ENCODE data around the gene RANBP1.
A peak's percentile ranks its signal among the peaks of the same experiment; 100 is the strongest.

The RANBP1 gene

GRCh38 chr22:20124083-20124787 lies 8.3 kb downstream of the RANBP1 start:
- DNase-seq (ENCODE audit: low spot score) = no peak

DNA sequence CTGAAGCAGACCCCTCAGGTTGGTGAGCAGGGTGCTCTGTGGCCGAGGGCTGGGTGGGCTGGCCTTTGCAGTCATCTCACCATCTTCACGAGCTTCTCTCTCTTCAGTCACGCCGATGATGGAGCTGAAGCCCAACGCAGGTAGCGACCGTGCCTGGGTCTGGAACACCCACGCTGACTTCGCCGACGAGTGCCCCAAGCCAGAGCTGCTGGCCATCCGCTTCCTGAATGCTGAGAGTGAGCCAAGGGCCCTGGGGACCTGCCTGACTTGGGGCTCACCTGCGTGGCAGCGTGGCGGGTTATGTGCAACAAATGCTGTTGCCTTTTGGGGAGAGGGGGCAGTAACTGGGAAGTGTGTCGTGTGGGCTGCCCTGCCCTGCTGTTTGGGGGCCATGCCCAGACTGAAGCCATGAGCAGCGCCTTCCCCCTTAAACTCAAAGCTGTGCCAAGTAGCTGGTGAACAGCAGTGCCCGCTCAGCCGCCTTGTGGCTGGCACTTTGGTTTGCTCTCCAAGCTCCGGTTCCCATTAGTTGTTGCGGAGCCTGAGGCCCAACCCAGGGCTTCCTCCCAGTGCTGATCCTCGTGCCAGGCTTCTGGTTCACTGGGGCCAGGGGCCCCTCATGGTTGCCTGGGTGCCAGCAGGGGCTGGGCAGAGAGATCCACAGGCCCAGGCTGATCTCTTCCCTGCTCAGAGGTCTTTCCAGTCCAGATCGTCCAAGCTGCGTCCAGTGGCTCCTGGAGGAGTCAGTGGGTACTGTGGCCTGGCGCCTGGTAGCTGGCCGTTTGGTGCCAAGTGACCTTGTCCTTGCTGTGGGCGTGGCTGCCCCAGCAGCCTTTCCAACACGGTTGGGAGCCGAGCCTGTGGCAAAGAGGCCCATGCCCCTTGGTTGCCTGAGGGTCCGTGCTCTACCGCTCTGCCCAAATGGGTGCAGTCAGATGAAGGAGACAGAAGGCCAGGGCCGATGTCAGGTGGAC lies 9.6 kb downstream of the RANBP1 start:
- no peak for DNase-seq (ENCODE audit: low spot score)

- no peak for DNase-seq (ENCODE audit: low spot score)
These were observed 10.6 kb downstream of the RANBP1 start for GRCh38 chr22:20126284-20127029.

DNA sequence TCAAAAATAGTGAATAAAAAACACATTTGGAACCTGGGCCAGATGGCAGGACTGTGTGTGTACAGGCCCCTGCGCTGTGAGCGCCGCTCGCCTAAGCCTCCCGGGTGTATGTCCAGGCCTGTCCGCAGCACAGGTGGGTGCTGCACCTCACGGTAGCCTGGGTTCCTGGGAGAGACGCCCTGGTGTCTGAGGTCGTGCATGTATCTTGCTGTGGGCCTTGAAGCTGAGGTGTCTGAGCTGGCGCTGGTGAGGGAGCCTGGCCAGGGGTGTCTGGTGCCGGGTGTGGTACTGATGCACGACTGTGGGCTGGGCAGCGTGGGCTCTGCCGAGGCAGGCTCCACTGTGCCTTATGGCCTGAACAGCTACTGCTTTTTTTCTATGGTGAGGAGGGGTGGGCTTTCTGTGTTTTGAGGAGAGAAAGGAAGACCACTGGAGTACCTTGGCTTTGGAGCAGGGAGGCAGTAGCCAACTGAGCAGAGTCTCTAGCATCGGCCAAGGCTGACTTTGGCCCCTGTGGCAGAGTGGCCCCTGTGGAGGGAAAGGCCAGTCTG lies 11.5 kb downstream of the RANBP1 start:
- no peak for DNase-seq (ENCODE audit: low spot score)

DNA sequence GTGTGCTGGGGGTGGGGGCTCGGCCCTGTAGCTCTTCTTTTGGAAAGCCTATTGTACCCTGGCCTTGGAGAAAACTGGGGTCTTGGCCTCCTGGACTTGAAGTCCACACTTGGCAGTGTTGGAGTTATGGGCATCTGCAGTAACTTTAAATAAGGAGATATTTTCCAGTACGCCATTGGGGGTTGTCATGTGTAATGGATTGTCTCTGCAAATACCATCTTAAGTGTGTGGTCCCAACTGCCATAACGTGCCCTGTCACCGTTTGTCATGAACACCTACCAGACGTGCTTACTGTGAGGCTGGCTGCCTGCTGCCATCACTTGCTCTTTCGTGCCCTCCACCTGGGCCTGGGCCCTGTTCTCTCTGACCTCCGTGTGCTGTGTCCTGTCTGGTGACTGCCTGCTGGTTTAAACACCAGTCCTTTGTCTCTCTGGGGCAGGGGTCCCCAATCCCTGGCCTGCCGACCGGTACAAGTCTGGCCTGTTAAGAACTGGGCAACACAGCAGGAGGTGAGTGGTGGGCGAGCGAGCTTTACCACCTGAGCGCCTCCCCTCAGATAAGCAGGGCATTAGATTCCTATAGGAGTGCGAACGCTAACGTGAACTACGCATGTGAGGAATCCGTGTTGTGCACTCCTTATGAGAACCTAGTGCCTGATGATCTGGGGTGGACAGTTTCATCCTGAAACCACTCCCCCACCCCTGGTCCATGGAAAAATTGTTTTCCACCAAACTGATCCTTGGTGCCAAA lies 12.1 kb downstream of the RANBP1 start:
- DNase-seq (ENCODE audit: low spot score) = no peak

- no peak for DNase-seq (ENCODE audit: low spot score)
These were observed 12.7 kb downstream of the RANBP1 start for GRCh38 chr22:20128619-20128901.

- DNase-seq (ENCODE audit: low spot score) = peak; percentile 48
These were observed 13.2 kb downstream of the RANBP1 start for GRCh38 chr22:20128902-20129746.

- no peak for DNase-seq (ENCODE audit: low spot score)
These were observed 13.8 kb downstream of the RANBP1 start for GRCh38 chr22:20129747-20130014.

DNA sequence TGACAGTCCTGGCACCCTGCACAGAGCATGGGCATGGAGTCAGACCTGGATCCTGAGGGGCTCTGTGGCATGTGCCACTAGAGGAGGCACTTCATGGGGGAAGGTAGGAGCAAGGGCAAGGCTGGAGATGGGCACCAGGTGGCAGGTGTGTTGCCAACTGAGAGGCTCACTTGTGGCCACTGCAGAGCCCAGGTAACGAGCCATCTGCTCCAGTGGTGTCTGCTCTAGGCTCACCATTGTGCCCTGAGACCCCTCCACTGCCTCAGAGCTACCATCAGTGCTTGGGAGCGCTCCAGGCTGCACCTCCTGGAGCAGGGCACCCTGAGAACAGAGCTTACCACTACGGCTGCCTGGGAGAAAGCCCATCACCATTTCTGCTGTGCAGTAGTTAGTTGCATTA lies 14.4 kb downstream of the RANBP1 start:
- DNase-seq (ENCODE audit: low spot score) = no peak

GRCh38 chr22:20130731-20131596 lies 15.1 kb downstream of the RANBP1 start:
- peak; percentile 98 for DNase-seq (ENCODE audit: low spot score)

- peak; percentile 90 for DNase-seq (ENCODE audit: low spot score)
These were observed 15.6 kb downstream of the RANBP1 start, which contains the start of gene ZDHHC8 for GRCh38 chr22:20131597-20131858. TSS of gene ZDHHC8 (plus strand) at chr22:20131804. CDS start at chr22:20131948, 144 bp downstream.

- peak; percentile 65 for DNase-seq (ENCODE audit: low spot score)
These were observed 16.2 kb downstream of the RANBP1 start for GRCh38 chr22:20131859-20132685.

- no peak for DNase-seq (ENCODE audit: low spot score)
These were observed 16.9 kb downstream of the RANBP1 start for GRCh38 chr22:20132686-20133246.

DNA sequence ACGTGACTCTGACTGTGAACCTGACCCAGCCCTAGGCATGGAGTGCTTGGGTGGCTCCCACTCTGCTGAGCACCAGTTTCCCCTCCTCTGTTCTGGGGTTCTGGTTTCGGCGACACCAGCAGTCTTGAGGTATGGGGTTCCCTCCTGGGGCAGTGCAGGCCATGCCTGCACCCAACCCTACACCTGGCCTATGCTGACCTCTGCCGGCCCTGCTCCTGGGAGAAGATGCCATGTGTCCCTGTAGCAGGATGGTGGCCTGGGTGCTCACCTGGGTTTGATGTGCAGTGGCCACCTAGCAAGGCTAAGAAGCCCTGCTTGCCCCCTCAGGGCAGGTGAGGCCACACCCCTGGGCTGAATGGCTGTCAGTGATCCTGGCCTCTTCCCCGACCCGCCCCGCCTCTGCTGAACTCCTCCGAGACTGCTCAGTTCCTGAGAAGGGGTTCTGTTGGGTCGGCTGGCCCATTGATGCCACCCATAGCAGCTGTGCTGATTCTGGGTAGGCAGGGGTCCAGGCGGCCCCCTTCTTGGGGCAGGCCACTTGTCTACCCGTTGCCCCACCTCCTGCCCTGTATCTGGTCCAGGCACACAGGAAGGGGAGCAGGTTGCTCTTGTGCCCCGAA lies 18.1 kb downstream of the RANBP1 start:
- no peak for DNase-seq (ENCODE audit: low spot score)

DNA sequence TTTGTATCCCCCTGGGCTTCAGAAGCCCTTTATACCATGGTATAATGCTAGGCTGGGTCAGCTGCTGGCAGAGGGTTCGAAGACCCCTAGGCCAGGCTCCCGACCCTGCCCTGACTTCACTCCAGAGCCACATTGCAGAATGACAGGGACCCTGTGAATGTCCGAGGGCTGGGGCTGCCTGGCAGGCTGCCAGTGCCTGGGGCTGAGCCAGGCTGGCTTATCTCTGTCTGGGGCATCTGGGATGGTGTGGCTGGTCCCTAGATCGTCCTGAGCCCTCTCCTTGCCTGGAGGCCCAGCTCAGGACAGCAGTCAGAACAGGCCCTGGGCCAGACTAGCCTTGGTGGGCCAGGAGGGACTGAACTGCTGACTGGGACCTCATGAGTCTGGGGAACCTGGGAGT lies 19.4 kb downstream of the RANBP1 start:
- no peak for DNase-seq (ENCODE audit: low spot score)

- no peak for DNase-seq (ENCODE audit: low spot score)
These were observed 20.1 kb downstream of the RANBP1 start for GRCh38 chr22:20135806-20136602.

DNA sequence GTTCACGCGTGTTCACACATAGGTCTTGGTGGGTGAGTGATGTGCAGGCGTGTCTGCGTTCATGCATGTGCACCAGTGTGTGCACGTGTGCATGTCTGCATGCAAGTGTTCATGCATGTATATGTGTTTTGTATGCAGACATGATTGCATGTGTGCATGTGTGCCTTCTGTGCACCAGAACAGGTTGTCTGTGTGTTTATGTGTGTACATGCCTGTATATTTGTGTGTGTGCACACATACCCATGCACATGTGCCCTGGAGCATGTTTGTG lies 20.6 kb downstream of the RANBP1 start:
- DNase-seq (ENCODE audit: low spot score) = no peak

- DNase-seq (ENCODE audit: low spot score) = no peak
These were observed 21.2 kb downstream of the RANBP1 start for GRCh38 chr22:20137113-20137512.
